ENCODE results near the gene SLC35F1. TPM values are rescaled to one million over a fixed set of nuclear protein-coding genes. Genes with fewer than 3 reads are reported as not detected.

SLC35F1 gene
- total and polyA plus RNA-seq, 7 donors: 0.04 to 0.32 (median 0.14) TPM; not detected in 1

- Histone ChIP-seq H3K4me3 (no peak overlapping the region), H3K9me3 (no peaks in the 10 kb centered on the region), H3K27ac (no peak overlapping the region), H3K4me1 (peaks cover 7% of the 10 kb centered on the region), H3K36me3 (ENCODE audit: insufficient read depth in 1 of 2, low read depth in 1 of 2) (no peaks in the 10 kb centered on the region), H3K27me3 (ENCODE audit: insufficient read depth in 3 of 3, low read length in 2 of 3) (no peaks in the 10 kb centered on the region)
- TF ChIP-seq CTCF (IDR thresholded peaks at IDR 0.05): no peak
- intact Hi-C loops (cut with DNase I): no loop called here
- 72 to 78% (median 75%) methylated on average over 10 of the region's 10 CpGs for WGBS, 3 donors
- peak in 1 of 2 donors; percentile 54 for DNase-seq
- ATAC-seq: peak; percentile 54 to 87 (median 80)
These were observed 418.3 kb downstream of the SLC35F1 start for GRCh38 chr6:118325220-118325860.

DNA sequence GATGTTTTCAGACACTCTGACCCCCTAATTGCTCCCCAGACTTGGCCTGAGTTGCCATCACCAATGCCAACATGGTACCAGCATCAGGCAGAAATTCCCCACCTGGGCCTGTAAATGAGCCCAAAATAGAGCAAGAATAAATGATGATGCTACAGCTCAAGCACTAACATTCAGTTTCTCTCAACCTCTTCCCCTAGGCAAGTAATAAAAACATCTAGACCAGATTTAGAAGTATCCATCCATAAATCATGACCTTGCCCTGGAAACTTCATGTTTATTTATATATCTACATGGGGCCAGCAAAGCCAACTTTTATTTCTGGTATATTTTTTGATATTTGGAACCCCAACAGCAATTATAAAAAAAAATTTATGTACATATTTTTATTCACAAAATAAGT, 419.6 kb downstream of the SLC35F1 start:
- intact Hi-C loops (cut with DNase I): no loop called here
- no peaks in the 10 kb centered on the region for H3K9me3 ChIP-seq
- no peak for TF ChIP-seq CTCF (IDR thresholded peaks at IDR 0.05)
- ATAC-seq: peak in 3 of 4 donors; percentile 27 to 57 (median 49)
- peaks cover 10% of the 10 kb centered on the region for H3K4me1 ChIP-seq
- H3K4me3 ChIP-seq: no peak overlapping the region
- no peak for DNase-seq
- no peaks in the 10 kb centered on the region for H3K27me3 ChIP-seq (ENCODE audit: insufficient read depth in 3 of 3, low read length in 2 of 3)
- no peaks in the 10 kb centered on the region for H3K36me3 ChIP-seq (ENCODE audit: insufficient read depth in 1 of 2, low read depth in 1 of 2)
- H3K27ac ChIP-seq: peak overlapping the region; percentile 19

DNA sequence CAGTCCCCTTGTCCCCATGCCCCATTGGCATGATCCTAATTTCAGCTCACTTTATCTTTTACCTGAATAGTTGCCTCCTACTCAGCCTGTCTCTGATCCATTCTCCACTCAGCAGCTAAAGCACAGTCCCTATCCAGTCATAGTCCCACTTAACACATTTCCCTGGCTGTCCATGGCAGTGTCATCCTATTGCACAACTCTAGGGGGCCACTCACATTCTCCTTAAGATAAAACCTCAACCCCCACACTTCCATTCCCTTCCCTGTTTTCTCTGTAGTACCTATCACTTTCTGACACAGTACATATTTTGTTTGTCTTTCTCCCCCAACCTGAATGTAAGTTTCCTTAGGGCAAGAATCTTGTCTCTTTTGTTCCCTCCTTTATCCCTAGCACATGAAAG, 420.2 kb downstream of the SLC35F1 start:
- intact Hi-C loops (cut with DNase I): no loop called here
- H3K4me1 ChIP-seq: peaks cover 10% of the 10 kb centered on the region
- no peak overlapping the region for H3K4me3 ChIP-seq
- no peaks in the 10 kb centered on the region for H3K36me3 ChIP-seq (ENCODE audit: insufficient read depth in 1 of 2, low read depth in 1 of 2)
- no peak overlapping the region for H3K27ac ChIP-seq
- H3K27me3 ChIP-seq (ENCODE audit: insufficient read depth in 3 of 3, low read length in 2 of 3): no peaks in the 10 kb centered on the region
- TF ChIP-seq CTCF (IDR thresholded peaks at IDR 0.05): no peak
- no peaks in the 10 kb centered on the region for H3K9me3 ChIP-seq
- ATAC-seq (peak in 1 of 4 donors; percentile 38), DNase-seq (no peak)

DNA sequence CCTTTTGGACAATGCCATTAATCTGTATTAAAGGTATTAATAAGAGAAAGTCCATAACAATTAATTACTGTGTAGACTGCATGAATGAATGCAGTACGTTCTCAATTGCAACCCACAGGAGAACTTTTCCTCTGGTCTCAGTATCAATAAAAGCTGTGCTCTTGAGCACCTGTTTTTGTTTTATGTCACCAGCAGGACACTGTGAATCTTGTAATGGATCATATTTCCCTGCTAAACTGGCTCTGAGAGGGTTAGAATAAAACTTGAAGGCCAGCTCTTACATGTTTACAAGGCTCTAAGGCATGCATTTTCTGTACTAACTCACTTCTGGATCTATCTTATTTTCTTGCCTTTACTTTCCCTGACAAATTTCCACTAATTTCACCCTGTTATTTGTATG, 426.7 kb downstream of the SLC35F1 start:
- H3K36me3 ChIP-seq (ENCODE audit: insufficient read depth in 1 of 2, low read depth in 1 of 2): no peaks in the 10 kb centered on the region
- intact Hi-C loops (cut with DNase I): loop anchor here in 1 of 2 donors (5.0 kb wide), 1 partner anchor 36 kb away; no protein-coding TSS in a partner anchor
- ATAC-seq: peak; percentile 63 to 90 (median 81)
- peaks cover 25% of the 10 kb centered on the region for H3K4me1 ChIP-seq
- no peak for DNase-seq
- peak overlapping the region; percentile 89 for H3K27ac ChIP-seq
- no peaks in the 10 kb centered on the region for H3K27me3 ChIP-seq (ENCODE audit: insufficient read depth in 3 of 3, low read length in 2 of 3)
- H3K9me3 ChIP-seq: peaks cover 6% of the 10 kb centered on the region
- peak overlapping the region; percentile 25 for H3K4me3 ChIP-seq
- 22 to 37% (median 26%) methylated on average over 1 of the region's 1 CpG for WGBS, 3 donors
- no peak for TF ChIP-seq CTCF (IDR thresholded peaks at IDR 0.05)

- intact Hi-C loops (cut with DNase I): loop anchor here (5.0 kb wide), 2 partner anchors 37 to 38 kb away; no protein-coding TSS in a partner anchor
- ATAC-seq (peak; percentile 86 to 95 (median 90)), DNase-seq (no peak)
- Histone ChIP-seq H3K4me1 (peaks cover 25% of the 10 kb centered on the region), H3K27ac (peak overlapping the region; percentile 89), H3K4me3 (peak overlapping the region; percentile 25), H3K9me3 (peaks cover 6% of the 10 kb centered on the region), H3K36me3 (ENCODE audit: insufficient read depth in 1 of 2, low read depth in 1 of 2) (no peaks in the 10 kb centered on the region), H3K27me3 (ENCODE audit: insufficient read depth in 3 of 3, low read length in 2 of 3) (no peaks in the 10 kb centered on the region)
- TF ChIP-seq CTCF (IDR thresholded peaks at IDR 0.05): no peak
- 24 to 50% (median 26%) methylated on average over 1 of the region's 1 CpG for WGBS, 3 donors
These were observed 427.6 kb downstream of the SLC35F1 start for GRCh38 chr6:118334634-118335033.
